ENCODE measurements around the gene CFAP73.

Gene CFAP73

GRCh38 chr12:113174461-113175384 is 25.2 kb downstream of the CFAP73 start:
- no peak overlapping the region for H3K4me3 ChIP-seq (ENCODE audit: low read depth, low read length)
- TF ChIP-seq CTCF (IDR thresholded peaks at IDR 0.05; ENCODE audit: low read depth, low read length) = peak; percentile 99

GRCh38 chr12:113179023-113179422 is 29.5 kb downstream of the CFAP73 start:
- TF ChIP-seq CTCF (IDR thresholded peaks at IDR 0.05; ENCODE audit: low read depth, low read length) = no peak
- H3K4me3 ChIP-seq (ENCODE audit: low read depth, low read length) = no peak overlapping the region

GRCh38 chr12:113180333-113180732 is 30.8 kb downstream of the CFAP73 start:
- no peak overlapping the region for H3K4me3 ChIP-seq (ENCODE audit: low read depth, low read length)
- TF ChIP-seq CTCF (IDR thresholded peaks at IDR 0.05; ENCODE audit: low read depth, low read length) = no peak

GRCh38 chr12:113181975-113182374 is 32.5 kb downstream of the CFAP73 start:
- no peak overlapping the region for H3K4me3 ChIP-seq (ENCODE audit: low read depth, low read length)
- no peak for TF ChIP-seq CTCF (IDR thresholded peaks at IDR 0.05; ENCODE audit: low read depth, low read length)

- H3K4me3 ChIP-seq (ENCODE audit: low read depth, low read length) = no peak overlapping the region
- no peak for TF ChIP-seq CTCF (IDR thresholded peaks at IDR 0.05; ENCODE audit: low read depth, low read length)
These were observed 33.6 kb downstream of the CFAP73 start for GRCh38 chr12:113183030-113183589.

GRCh38 chr12:113184098-113184899 is 34.8 kb downstream of the CFAP73 start:
- TF ChIP-seq CTCF (IDR thresholded peaks at IDR 0.05; ENCODE audit: low read depth, low read length) = no peak
- H3K4me3 ChIP-seq (ENCODE audit: low read depth, low read length) = peak overlapping the region; percentile 87

- no peak for TF ChIP-seq CTCF (IDR thresholded peaks at IDR 0.05; ENCODE audit: low read depth, low read length)
- peak overlapping the region; percentile 87 for H3K4me3 ChIP-seq (ENCODE audit: low read depth, low read length)
These were observed 35.3 kb downstream of the CFAP73 start for GRCh38 chr12:113184900-113185179.
